ENCODE data around the gene PCDH19.

DNA sequence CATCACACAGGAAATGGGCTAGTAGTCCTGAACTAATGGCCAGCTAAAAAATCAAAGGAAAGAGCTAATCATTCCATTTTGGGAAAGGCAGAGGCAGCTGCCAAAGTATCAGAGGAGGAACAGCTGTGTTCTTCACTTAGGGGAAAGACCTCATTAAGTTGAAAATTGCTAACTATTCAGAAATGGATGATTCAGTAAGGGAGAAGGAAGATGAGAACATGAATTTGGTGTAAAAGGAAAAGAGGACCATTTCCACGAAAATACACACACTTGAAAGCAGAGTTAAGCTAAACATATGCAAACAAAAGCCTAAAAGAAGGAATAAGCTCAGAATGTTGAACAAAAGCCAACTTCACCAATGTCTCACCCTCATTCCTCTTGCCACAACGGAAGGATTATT lies 90.4 kb downstream of the PCDH19 start:
- TF ChIP-seq, protein P1, sequence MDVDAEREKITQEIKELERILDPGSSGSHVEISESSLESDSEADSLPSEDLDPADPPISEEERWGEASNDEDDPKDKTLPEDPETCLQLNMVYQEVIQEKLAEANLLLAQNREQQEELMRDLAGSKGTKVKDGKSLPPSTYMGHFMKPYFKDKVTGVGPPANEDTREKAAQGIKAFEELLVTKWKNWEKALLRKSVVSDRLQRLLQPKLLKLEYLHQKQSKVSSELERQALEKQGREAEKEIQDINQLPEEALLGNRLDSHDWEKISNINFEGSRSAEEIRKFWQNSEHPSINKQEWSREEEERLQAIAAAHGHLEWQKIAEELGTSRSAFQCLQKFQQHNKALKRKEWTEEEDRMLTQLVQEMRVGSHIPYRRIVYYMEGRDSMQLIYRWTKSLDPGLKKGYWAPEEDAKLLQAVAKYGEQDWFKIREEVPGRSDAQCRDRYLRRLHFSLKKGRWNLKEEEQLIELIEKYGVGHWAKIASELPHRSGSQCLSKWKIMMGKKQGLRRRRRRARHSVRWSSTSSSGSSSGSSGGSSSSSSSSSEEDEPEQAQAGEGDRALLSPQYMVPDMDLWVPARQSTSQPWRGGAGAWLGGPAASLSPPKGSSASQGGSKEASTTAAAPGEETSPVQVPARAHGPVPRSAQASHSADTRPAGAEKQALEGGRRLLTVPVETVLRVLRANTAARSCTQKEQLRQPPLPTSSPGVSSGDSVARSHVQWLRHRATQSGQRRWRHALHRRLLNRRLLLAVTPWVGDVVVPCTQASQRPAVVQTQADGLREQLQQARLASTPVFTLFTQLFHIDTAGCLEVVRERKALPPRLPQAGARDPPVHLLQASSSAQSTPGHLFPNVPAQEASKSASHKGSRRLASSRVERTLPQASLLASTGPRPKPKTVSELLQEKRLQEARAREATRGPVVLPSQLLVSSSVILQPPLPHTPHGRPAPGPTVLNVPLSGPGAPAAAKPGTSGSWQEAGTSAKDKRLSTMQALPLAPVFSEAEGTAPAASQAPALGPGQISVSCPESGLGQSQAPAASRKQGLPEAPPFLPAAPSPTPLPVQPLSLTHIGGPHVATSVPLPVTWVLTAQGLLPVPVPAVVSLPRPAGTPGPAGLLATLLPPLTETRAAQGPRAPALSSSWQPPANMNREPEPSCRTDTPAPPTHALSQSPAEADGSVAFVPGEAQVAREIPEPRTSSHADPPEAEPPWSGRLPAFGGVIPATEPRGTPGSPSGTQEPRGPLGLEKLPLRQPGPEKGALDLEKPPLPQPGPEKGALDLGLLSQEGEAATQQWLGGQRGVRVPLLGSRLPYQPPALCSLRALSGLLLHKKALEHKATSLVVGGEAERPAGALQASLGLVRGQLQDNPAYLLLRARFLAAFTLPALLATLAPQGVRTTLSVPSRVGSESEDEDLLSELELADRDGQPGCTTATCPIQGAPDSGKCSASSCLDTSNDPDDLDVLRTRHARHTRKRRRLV (CRISPR knock-in tag; IDR thresholded peaks at IDR 0.05) = no peak
- TF ChIP-seq RELA (CRISPR knock-in tag; IDR thresholded peaks at IDR 0.05) = no peak
- TF ChIP-seq, protein P2, sequence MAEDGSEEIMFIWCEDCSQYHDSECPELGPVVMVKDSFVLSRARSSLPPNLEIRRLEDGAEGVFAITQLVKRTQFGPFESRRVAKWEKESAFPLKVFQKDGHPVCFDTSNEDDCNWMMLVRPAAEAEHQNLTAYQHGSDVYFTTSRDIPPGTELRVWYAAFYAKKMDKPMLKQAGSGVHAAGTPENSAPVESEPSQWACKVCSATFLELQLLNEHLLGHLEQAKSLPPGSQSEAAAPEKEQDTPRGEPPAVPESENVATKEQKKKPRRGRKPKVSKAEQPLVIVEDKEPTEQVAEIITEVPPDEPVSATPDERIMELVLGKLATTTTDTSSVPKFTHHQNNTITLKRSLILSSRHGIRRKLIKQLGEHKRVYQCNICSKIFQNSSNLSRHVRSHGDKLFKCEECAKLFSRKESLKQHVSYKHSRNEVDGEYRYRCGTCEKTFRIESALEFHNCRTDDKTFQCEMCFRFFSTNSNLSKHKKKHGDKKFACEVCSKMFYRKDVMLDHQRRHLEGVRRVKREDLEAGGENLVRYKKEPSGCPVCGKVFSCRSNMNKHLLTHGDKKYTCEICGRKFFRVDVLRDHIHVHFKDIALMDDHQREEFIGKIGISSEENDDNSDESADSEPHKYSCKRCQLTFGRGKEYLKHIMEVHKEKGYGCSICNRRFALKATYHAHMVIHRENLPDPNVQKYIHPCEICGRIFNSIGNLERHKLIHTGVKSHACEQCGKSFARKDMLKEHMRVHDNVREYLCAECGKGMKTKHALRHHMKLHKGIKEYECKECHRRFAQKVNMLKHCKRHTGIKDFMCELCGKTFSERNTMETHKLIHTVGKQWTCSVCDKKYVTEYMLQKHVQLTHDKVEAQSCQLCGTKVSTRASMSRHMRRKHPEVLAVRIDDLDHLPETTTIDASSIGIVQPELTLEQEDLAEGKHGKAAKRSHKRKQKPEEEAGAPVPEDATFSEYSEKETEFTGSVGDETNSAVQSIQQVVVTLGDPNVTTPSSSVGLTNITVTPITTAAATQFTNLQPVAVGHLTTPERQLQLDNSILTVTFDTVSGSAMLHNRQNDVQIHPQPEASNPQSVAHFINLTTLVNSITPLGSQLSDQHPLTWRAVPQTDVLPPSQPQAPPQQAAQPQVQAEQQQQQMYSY (CRISPR knock-in tag; IDR thresholded peaks at IDR 0.05) = no peak
- TF ChIP-seq, protein P3, sequence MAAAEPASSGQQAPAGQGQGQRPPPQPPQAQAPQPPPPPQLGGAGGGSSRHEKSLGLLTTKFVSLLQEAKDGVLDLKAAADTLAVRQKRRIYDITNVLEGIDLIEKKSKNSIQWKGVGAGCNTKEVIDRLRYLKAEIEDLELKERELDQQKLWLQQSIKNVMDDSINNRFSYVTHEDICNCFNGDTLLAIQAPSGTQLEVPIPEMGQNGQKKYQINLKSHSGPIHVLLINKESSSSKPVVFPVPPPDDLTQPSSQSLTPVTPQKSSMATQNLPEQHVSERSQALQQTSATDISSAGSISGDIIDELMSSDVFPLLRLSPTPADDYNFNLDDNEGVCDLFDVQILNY (CRISPR knock-in tag; conservative IDR thresholded peaks at IDR 0.05) = no peak
- no peak for TF ChIP-seq HNRNPUL1 (IDR thresholded peaks at IDR 0.05; ENCODE audit: low read depth, low read length)
- TF ChIP-seq, protein P4, sequence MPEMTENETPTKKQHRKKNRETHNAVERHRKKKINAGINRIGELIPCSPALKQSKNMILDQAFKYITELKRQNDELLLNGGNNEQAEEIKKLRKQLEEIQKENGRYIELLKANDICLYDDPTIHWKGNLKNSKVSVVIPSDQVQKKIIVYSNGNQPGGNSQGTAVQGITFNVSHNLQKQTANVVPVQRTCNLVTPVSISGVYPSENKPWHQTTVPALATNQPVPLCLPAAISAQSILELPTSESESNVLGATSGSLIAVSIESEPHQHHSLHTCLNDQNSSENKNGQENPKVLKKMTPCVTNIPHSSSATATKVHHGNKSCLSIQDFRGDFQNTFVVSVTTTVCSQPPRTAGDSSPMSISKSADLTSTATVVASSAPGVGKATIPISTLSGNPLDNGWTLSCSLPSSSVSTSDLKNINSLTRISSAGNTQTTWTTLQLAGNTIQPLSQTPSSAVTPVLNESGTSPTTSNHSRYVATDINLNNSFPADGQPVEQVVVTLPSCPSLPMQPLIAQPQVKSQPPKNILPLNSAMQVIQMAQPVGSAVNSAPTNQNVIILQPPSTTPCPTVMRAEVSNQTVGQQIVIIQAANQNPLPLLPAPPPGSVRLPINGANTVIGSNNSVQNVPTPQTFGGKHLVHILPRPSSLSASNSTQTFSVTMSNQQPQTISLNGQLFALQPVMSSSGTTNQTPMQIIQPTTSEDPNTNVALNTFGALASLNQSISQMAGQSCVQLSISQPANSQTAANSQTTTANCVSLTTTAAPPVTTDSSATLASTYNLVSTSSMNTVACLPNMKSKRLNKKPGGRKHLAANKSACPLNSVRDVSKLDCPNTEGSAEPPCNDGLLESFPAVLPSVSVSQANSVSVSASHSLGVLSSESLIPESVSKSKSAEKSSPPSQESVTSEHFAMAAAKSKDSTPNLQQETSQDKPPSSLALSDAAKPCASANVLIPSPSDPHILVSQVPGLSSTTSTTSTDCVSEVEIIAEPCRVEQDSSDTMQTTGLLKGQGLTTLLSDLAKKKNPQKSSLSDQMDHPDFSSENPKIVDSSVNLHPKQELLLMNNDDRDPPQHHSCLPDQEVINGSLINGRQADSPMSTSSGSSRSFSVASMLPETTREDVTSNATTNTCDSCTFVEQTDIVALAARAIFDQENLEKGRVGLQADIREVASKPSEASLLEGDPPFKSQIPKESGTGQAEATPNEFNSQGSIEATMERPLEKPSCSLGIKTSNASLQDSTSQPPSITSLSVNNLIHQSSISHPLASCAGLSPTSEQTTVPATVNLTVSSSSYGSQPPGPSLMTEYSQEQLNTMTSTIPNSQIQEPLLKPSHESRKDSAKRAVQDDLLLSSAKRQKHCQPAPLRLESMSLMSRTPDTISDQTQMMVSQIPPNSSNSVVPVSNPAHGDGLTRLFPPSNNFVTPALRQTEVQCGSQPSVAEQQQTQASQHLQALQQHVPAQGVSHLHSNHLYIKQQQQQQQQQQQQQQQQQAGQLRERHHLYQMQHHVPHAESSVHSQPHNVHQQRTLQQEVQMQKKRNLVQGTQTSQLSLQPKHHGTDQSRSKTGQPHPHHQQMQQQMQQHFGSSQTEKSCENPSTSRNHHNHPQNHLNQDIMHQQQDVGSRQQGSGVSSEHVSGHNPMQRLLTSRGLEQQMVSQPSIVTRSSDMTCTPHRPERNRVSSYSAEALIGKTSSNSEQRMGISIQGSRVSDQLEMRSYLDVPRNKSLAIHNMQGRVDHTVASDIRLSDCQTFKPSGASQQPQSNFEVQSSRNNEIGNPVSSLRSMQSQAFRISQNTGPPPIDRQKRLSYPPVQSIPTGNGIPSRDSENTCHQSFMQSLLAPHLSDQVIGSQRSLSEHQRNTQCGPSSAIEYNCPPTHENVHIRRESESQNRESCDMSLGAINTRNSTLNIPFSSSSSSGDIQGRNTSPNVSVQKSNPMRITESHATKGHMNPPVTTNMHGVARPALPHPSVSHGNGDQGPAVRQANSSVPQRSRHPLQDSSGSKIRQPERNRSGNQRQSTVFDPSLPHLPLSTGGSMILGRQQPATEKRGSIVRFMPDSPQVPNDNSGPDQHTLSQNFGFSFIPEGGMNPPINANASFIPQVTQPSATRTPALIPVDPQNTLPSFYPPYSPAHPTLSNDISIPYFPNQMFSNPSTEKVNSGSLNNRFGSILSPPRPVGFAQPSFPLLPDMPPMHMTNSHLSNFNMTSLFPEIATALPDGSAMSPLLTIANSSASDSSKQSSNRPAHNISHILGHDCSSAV (CRISPR knock-in tag; IDR thresholded peaks at IDR 0.05; ENCODE audit: borderline replicate concordance) = no peak
